ENCODE results near the gene SMOC2.

DNA sequence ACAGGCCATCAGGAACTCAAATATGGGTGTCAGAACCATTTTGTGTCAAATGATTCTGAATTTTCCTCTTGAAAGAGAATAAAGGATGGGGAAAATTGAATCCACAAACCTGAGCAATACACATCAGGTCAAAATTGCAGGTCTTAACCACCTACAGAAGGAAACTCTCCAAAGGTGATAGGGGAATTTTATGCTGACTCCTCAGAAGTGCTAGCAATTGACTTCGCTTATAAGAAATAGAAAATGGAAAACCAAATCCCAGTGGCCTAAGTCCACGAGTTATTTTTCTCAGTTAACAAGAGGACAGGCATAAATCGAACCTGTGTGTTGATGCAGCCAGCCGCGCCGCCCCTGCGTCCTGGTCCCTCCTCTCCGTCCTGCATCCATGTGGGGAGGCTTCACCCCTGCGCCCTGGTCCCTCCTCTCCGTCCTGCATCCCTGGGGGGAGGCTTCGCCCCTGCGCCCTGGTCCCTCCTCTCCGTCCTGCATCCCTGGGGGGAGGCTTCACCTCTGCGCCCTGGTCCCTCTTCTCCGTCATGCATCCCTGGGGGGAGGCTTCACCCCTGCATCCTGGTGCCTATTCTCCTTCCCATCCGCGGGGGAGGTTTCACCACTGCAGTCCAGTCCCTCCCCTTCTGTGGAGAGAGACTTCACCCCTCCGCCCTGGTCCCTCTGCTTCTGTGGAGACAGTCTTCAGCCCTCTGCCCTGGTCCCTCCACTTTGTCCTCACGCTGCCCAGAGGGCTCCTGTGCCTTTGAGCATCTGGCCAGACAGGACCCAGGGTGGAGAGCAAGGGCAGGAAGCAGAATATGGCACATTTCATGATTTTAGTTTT, 230.3 kb downstream of the SMOC2 start:
- TF ChIP-seq CTCF (IDR thresholded peaks at IDR 0.05) = no peak
- TF ChIP-seq POLR2A (IDR thresholded peaks at IDR 0.05) = no peak
